Neural progenitor cell (in vitro differentiated cells): ENCODE measurements around the gene DNPEP.

Source experiments
- CTCF ChIP-seq: fragments of 200-600 bp; sonication (generic); IDR thresholded peaks from 2 replicates; pipeline ENCODE4 v1.5.1; 2017; ENCODE audit warnings: antibody characterized with exemption, mild to moderate bottlenecking
- EZH2 ChIP-seq: fragments of 200-600 bp; sonication (generic); IDR thresholded peaks from 2 replicates; pipeline ENCODE4 v1.6.1; 2017; ENCODE audit warnings: antibody characterized with exemption, mild to moderate bottlenecking, moderate library complexity
- EZH2phosphoT487 ChIP-seq: fragments of 200-600 bp; sonication (generic); IDR thresholded peaks from 2 replicates; pipeline ENCODE4 v1.6.1; 2017; ENCODE audit warnings: antibody characterized with exemption

GRCh38 chr2:219369447-219369861, 18.3 kb downstream of the DNPEP start:
- no peak for TF ChIP-seq CTCF
- TF ChIP-seq EZH2, result no peak
- TF ChIP-seq EZH2phosphoT487, result no peak
